Lower leg skin (tissue), 3 donors: Measurements from ENCODE around the gene HUNK.

Experiments used
- POLR2A ChIP-seq, 2 donors: fragments of 450-650 bp; IDR thresholded peaks; one replicate each; pipeline ENCODE4 v1.6.1; 2016 to 2017; ENCODE audit warnings: antibody characterized with exemption in 2 of 2, mild to moderate bottlenecking in 1 of 2, moderate library complexity in 1 of 2
- TF ChIP-seq, protein P1 (sequence below), 3 donors: fragments of 450-650 bp; IDR thresholded peaks; one replicate each; pipeline ENCODE4 v1.5.1; 2016; ENCODE audit warnings: antibody characterized with exemption in 3 of 3, mild to moderate bottlenecking in 3 of 3, moderate library complexity in 2 of 3

DNA sequence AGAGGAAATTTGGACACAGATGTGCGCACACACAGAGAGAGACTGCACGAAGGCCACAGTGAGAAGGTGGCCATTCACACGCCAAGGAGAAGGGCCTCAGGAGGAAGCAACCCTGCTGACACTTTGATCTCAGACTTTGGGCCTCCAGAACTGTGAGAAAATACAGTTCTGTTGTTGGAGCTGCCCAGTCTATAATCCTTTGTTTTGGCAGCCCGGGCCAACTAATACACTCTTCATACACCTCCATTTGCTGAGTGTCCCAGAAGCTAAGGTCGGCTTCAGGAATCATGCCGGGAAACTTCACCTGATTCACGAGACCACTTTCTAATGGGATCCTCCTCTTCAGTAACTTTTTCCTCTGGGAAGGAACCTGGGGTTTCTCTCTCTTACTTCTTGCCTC is 23.2 kb downstream of the HUNK start:
- TF ChIP-seq, protein P1, sequence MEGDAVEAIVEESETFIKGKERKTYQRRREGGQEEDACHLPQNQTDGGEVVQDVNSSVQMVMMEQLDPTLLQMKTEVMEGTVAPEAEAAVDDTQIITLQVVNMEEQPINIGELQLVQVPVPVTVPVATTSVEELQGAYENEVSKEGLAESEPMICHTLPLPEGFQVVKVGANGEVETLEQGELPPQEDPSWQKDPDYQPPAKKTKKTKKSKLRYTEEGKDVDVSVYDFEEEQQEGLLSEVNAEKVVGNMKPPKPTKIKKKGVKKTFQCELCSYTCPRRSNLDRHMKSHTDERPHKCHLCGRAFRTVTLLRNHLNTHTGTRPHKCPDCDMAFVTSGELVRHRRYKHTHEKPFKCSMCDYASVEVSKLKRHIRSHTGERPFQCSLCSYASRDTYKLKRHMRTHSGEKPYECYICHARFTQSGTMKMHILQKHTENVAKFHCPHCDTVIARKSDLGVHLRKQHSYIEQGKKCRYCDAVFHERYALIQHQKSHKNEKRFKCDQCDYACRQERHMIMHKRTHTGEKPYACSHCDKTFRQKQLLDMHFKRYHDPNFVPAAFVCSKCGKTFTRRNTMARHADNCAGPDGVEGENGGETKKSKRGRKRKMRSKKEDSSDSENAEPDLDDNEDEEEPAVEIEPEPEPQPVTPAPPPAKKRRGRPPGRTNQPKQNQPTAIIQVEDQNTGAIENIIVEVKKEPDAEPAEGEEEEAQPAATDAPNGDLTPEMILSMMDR (IDR thresholded peaks at IDR 0.05), result no peak
- no peak for TF ChIP-seq POLR2A (IDR thresholded peaks at IDR 0.05)
